Measurements from ENCODE around the gene SPC25.

SPC25 gene

DNA sequence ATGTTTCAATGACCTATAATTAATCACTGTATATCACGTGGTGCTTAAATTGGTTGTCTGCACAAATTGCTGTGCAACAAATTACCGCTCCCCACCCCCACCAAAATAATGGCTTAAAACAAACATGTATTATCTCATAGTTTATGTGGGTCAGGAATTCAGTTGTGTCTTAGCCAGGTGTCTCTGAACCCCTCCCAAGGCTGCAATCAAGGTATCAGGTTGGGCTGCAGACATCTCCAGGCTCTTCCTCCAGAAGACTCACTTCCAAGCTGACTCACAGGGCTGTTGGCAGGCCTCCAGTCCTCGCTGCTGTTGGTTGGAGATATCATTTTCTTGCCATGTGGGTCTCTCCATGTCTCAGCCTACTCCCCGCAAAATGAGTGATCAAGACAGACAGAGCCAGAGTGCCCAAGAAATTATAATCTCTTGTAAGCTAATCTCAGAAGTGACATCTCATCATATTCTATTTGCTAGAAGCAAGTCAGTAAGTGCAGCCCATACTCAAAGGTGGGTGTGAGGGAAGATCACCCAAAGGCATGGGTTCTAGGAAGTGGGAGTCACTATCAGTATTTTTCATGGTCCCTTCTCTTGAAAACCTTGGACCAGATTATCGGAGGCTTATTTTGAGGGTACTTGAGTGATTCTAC is 38.4 kb downstream of the SPC25 start:
- H3K36me3 ChIP-seq (ENCODE audit: control insufficient read depth, insufficient read depth, low read length), result no peaks in the 10 kb centered on the region
- no peaks in the 10 kb centered on the region for H3K9me3 ChIP-seq (ENCODE audit: control insufficient read depth, low read length)
- 93 to 96% methylated on average over 5 of the region's 5 CpGs for WGBS, 2 experiments
- H3K27me3 ChIP-seq (ENCODE audit: control insufficient read depth, insufficient read depth, low read length, poor library complexity, severe bottlenecking), result no peaks in the 10 kb centered on the region
- H3K27ac ChIP-seq (ENCODE audit: insufficient read depth, low read depth, low read length, poor library complexity, severe bottlenecking), result no peak overlapping the region
- no peak overlapping the region for H3K4me3 ChIP-seq (ENCODE audit: insufficient read depth, low read depth, low read length)
- H3K4me1 ChIP-seq (ENCODE audit: control insufficient read depth, insufficient read depth, low read length), result no peaks in the 10 kb centered on the region

DNA sequence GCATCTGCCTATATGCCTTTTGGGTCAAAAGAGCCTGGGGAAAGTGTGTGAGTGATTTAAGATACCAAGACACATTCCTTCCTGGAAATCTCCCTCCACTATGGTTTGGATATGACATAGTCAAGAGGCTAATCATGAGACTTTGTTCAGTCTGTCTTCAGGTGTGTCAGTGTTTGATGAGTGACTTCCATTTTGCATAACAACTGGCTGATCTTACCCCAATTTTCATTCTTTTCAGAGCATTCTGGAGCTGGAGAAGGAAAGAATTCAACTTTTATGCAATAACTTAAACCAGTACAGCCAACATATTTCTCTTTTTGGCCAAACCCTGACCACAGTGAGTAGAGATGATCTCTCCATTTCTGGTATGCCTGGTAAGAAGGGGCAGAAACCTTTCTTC is 39.4 kb downstream of the SPC25 start:
- Histone ChIP-seq H3K9me3 (ENCODE audit: control insufficient read depth, low read length) (no peaks in the 10 kb centered on the region), H3K27me3 (ENCODE audit: control insufficient read depth, insufficient read depth, low read length, poor library complexity, severe bottlenecking) (no peaks in the 10 kb centered on the region)

DNA sequence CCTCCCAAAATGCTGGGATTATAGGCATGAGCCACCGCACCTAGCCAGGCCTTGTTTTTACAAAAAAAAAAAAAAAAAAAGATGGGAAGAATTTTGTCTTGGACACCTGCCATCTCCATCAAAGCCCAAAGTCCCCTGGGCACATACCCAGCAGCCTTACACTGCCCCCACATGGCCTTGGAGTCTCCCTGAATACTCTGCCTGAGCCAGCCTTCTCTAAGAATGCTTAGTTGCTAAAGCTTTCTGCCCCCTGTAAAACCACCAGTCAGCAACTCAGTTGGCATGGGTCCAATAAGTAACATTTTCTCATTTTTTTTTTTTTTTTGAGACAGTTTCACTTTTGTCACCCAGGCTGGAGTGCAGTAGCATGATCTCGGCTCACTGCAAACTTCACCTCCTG is 40.6 kb downstream of the SPC25 start:
- no peaks in the 10 kb centered on the region for H3K9me3 ChIP-seq (ENCODE audit: control insufficient read depth, low read length)
- H3K27ac ChIP-seq (ENCODE audit: insufficient read depth, low read depth, low read length, poor library complexity, severe bottlenecking), result no peak overlapping the region
- no peak overlapping the region for H3K4me3 ChIP-seq (ENCODE audit: insufficient read depth, low read depth, low read length)
- no peaks in the 10 kb centered on the region for H3K36me3 ChIP-seq (ENCODE audit: control insufficient read depth, insufficient read depth, low read length)
- H3K4me1 ChIP-seq (ENCODE audit: control insufficient read depth, insufficient read depth, low read length), result no peaks in the 10 kb centered on the region
- no peaks in the 10 kb centered on the region for H3K27me3 ChIP-seq (ENCODE audit: control insufficient read depth, insufficient read depth, low read length, poor library complexity, severe bottlenecking)
- 80 to 97% methylated on average over 2 of the region's 2 CpGs for WGBS, 2 experiments

More for the DNA sequence above, 39.4 kb downstream of the SPC25 start:
- H3K4me3 ChIP-seq (ENCODE audit: insufficient read depth, low read depth, low read length), result no peak overlapping the region
- no peak overlapping the region for H3K27ac ChIP-seq (ENCODE audit: insufficient read depth, low read depth, low read length, poor library complexity, severe bottlenecking)
- H3K36me3 ChIP-seq (ENCODE audit: control insufficient read depth, insufficient read depth, low read length), result no peaks in the 10 kb centered on the region
- no peaks in the 10 kb centered on the region for H3K4me1 ChIP-seq (ENCODE audit: control insufficient read depth, insufficient read depth, low read length)

DNA sequence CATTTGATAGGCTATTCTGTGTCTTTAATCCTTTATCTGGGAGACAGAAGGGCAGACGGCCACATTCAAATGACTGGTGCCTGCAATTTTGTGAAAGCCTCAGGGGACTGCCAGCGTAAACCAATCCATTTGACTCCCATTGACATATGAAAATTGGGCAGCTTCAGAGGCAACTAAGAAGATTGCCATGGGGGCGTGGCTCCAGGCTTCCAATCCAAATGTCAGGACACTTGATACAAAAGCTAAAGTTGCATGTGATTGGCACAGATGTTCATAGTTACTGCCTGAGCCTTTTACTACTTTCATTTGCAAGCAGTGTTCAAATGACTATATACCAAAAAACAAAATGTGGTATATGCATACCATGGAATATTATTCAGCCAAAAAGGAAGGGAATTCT is 42.0 kb downstream of the SPC25 start:
- H3K4me1 ChIP-seq (ENCODE audit: control insufficient read depth, insufficient read depth, low read length), result no peaks in the 10 kb centered on the region
- WGBS, 2 experiments, result 76 to 79% methylated on average over 3 of the region's 3 CpGs
- H3K36me3 ChIP-seq (ENCODE audit: control insufficient read depth, insufficient read depth, low read length), result no peaks in the 10 kb centered on the region

DNA sequence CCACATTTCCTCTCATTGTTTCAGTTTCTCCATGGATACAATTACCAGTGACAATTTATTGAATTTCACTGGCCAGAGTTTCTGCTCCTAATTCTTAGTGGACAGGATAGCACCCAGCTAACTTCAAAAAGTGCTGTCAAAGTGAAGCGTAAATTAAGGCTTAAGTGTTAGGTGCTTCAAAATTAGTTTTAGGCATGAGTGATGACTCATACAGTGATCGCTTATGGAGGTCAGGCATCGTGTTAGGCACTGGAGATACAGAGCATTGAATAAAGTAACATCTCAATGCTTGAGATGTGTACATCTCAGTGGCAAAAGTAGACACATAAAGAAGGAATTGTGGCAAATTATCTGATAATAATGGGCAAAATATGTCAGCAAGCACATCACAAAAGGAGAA is 47.0 kb downstream of the SPC25 start:
- Histone ChIP-seq H3K4me1 (ENCODE audit: control insufficient read depth, insufficient read depth, low read length) (no peaks in the 10 kb centered on the region), H3K27ac (ENCODE audit: insufficient read depth, low read depth, low read length, poor library complexity, severe bottlenecking) (no peak overlapping the region), H3K9me3 (ENCODE audit: control insufficient read depth, low read length) (no peaks in the 10 kb centered on the region), H3K27me3 (ENCODE audit: control insufficient read depth, insufficient read depth, low read length, poor library complexity, severe bottlenecking) (no peaks in the 10 kb centered on the region), H3K4me3 (ENCODE audit: insufficient read depth, low read depth, low read length) (no peak overlapping the region), H3K36me3 (ENCODE audit: control insufficient read depth, insufficient read depth, low read length) (no peaks in the 10 kb centered on the region)
- 97% methylated on average over 3 of the region's 3 CpGs for WGBS, 2 experiments

More for the DNA sequence above, 42.0 kb downstream of the SPC25 start:
- H3K9me3 ChIP-seq (ENCODE audit: control insufficient read depth, low read length), result no peaks in the 10 kb centered on the region
- H3K27me3 ChIP-seq (ENCODE audit: control insufficient read depth, insufficient read depth, low read length, poor library complexity, severe bottlenecking), result no peaks in the 10 kb centered on the region
- H3K4me3 ChIP-seq (ENCODE audit: insufficient read depth, low read depth, low read length), result no peak overlapping the region
- H3K27ac ChIP-seq (ENCODE audit: insufficient read depth, low read depth, low read length, poor library complexity, severe bottlenecking), result no peak overlapping the region

DNA sequence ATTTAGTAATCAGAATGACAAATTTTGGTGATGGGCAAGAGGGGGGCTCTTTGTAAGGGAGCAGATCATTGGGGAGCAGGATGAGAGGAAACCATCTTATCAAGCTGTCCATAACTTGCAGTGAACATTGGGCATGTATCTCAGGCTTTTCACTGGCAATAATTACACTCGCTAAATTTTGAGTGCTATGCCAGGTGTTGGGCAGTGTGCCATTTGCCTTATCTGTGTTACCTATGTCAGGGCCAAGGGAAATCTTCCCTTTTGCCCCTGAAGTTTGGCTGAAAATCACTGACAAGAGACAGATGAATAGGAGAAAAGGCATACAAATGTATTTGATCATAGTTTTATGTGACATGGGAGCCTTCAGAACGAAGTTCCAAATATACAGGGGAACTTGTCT is 48.8 kb downstream of the SPC25 start:
- no peak overlapping the region for H3K4me3 ChIP-seq (ENCODE audit: insufficient read depth, low read depth, low read length)
- no peaks in the 10 kb centered on the region for H3K9me3 ChIP-seq (ENCODE audit: control insufficient read depth, low read length)
- H3K27me3 ChIP-seq (ENCODE audit: control insufficient read depth, insufficient read depth, low read length, poor library complexity, severe bottlenecking), result no peaks in the 10 kb centered on the region
- H3K27ac ChIP-seq (ENCODE audit: insufficient read depth, low read depth, low read length, poor library complexity, severe bottlenecking), result no peak overlapping the region
- H3K36me3 ChIP-seq (ENCODE audit: control insufficient read depth, insufficient read depth, low read length), result no peaks in the 10 kb centered on the region
- WGBS, 2 experiments, result 96 to 98% methylated on average over 2 of the region's 2 CpGs
- H3K4me1 ChIP-seq (ENCODE audit: control insufficient read depth, insufficient read depth, low read length), result no peaks in the 10 kb centered on the region

DNA sequence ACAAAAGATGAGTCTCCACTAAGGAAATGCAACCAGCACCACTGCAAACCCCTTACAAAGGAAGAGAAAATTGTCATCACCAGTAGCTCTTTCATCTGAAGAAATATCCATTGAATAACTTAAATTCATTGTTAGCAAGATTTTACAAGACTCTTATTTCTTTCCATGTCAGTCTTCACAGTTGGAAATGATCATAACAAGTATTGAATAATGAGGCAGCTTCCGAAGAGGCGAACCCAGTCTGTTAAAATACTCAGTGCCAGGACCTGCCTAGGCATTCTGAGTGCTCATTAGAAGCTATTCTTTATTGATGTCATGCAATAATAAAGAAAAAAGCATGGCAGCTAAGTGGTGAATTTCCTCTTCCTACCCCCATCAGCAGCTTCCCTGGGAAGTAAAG is 54.3 kb downstream of the SPC25 start:
- WGBS, 2 experiments, result 92 to 95% methylated on average over 2 of the region's 2 CpGs
- H3K9me3 ChIP-seq (ENCODE audit: control insufficient read depth, low read length), result no peaks in the 10 kb centered on the region
- no peak overlapping the region for H3K4me3 ChIP-seq (ENCODE audit: insufficient read depth, low read depth, low read length)
- no peaks in the 10 kb centered on the region for H3K36me3 ChIP-seq (ENCODE audit: control insufficient read depth, insufficient read depth, low read length)
- H3K27me3 ChIP-seq (ENCODE audit: control insufficient read depth, insufficient read depth, low read length, poor library complexity, severe bottlenecking), result no peaks in the 10 kb centered on the region
- H3K4me1 ChIP-seq (ENCODE audit: control insufficient read depth, insufficient read depth, low read length), result no peaks in the 10 kb centered on the region
- no peak overlapping the region for H3K27ac ChIP-seq (ENCODE audit: insufficient read depth, low read depth, low read length, poor library complexity, severe bottlenecking)

DNA sequence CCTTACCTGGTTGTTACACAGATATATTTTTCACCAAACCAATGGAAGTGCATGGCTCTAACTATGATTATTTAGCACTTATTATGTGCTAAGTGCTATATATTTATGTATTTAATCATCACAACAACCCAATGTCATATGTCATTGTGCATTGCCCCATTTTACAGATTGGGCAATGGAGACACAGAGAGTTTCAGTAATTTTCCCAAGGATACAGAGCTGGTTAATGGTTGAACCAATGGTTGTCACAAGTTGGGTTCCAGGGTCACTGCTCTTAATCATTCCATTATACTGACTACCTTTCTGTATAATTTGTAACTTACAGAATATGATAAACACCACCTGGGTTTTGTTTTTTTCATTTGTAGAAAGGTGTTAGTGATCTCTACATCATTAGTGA is 58.6 kb downstream of the SPC25 start:
- Histone ChIP-seq H3K4me3 (ENCODE audit: insufficient read depth, low read depth, low read length) (no peak overlapping the region), H3K4me1 (ENCODE audit: control insufficient read depth, insufficient read depth, low read length) (no peaks in the 10 kb centered on the region), H3K27me3 (ENCODE audit: control insufficient read depth, insufficient read depth, low read length, poor library complexity, severe bottlenecking) (no peaks in the 10 kb centered on the region), H3K27ac (ENCODE audit: insufficient read depth, low read depth, low read length, poor library complexity, severe bottlenecking) (no peak overlapping the region), H3K36me3 (ENCODE audit: control insufficient read depth, insufficient read depth, low read length) (no peaks in the 10 kb centered on the region), H3K9me3 (ENCODE audit: control insufficient read depth, low read length) (no peaks in the 10 kb centered on the region)

DNA sequence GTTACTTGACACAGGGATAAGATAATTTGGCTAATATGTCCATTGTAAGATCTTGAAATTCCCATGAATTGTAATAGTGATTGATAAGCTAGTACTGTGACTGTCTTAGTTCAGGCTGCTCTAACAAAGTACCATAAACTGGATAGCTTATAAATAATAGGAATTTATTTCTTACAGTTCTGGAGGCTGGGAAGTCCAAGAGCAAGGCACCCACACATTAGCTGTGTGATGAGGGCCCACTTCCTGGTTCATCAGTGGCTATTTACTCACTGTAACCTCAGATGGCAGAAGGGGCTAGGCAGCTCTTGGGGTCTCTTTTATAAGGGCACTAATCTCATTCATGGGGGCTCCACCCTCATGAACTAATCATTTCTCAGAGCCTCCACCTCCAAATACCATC is 59.3 kb downstream of the SPC25 start:
- no peaks in the 10 kb centered on the region for H3K36me3 ChIP-seq (ENCODE audit: control insufficient read depth, insufficient read depth, low read length)
- H3K9me3 ChIP-seq (ENCODE audit: control insufficient read depth, low read length), result no peaks in the 10 kb centered on the region
- H3K27ac ChIP-seq (ENCODE audit: insufficient read depth, low read depth, low read length, poor library complexity, severe bottlenecking), result no peak overlapping the region
- no peaks in the 10 kb centered on the region for H3K27me3 ChIP-seq (ENCODE audit: control insufficient read depth, insufficient read depth, low read length, poor library complexity, severe bottlenecking)
- H3K4me1 ChIP-seq (ENCODE audit: control insufficient read depth, insufficient read depth, low read length), result no peaks in the 10 kb centered on the region
- no peak overlapping the region for H3K4me3 ChIP-seq (ENCODE audit: insufficient read depth, low read depth, low read length)

DNA sequence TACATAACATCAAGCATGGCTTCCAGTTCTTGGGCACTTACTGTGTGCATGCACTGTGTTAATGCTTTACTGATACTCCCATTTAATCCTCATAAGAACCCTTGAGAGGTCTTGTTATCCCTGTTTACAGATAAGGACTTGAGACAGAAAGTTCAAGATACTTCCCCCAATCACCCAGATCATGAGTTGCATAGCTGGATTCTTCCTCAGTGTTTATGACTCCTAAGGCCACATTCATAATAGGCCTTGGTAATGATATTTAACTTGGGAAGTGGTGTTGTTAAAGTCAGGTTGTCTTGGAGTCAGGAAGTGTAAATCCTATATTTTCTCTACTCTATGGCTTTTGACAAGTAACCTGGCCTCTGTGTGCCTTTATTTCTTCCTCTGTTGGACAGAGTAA is 65.1 kb downstream of the SPC25 start:
- Histone ChIP-seq H3K36me3 (ENCODE audit: control insufficient read depth, insufficient read depth, low read length) (no peaks in the 10 kb centered on the region), H3K4me1 (ENCODE audit: control insufficient read depth, insufficient read depth, low read length) (no peaks in the 10 kb centered on the region), H3K27me3 (ENCODE audit: control insufficient read depth, insufficient read depth, low read length, poor library complexity, severe bottlenecking) (no peaks in the 10 kb centered on the region), H3K27ac (ENCODE audit: insufficient read depth, low read depth, low read length, poor library complexity, severe bottlenecking) (no peak overlapping the region), H3K9me3 (ENCODE audit: control insufficient read depth, low read length) (no peaks in the 10 kb centered on the region), H3K4me3 (ENCODE audit: insufficient read depth, low read depth, low read length) (no peak overlapping the region)

DNA sequence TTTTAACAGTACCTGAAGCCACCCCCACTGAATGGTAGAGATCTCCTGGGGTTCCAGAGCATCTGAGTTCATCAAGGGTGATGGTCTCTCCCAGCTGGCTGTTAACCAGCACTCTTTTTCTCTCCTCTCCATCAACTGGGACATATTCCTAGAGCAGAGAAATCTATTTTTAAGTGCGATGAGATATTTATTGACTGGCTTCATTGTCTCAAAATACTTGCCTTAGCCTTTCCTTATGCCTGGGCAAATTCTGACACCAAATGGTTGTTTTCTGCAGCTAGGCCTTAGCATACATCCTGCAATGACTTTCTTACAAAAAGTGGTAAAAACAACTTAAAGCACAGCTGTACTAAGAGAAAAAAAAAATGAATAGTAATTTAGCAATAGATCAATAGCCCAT is 68.2 kb downstream of the SPC25 start:
- WGBS, 2 experiments, result 96 to 97% methylated on average over 1 of the region's 1 CpG
- H3K9me3 ChIP-seq (ENCODE audit: control insufficient read depth, low read length), result no peaks in the 10 kb centered on the region
- peaks cover 12% of the 10 kb centered on the region for H3K4me1 ChIP-seq (ENCODE audit: control insufficient read depth, insufficient read depth, low read length)
- no peaks in the 10 kb centered on the region for H3K36me3 ChIP-seq (ENCODE audit: control insufficient read depth, insufficient read depth, low read length)
- no peak overlapping the region for H3K4me3 ChIP-seq (ENCODE audit: insufficient read depth, low read depth, low read length)
- no peak overlapping the region for H3K27ac ChIP-seq (ENCODE audit: insufficient read depth, low read depth, low read length, poor library complexity, severe bottlenecking)
- no peaks in the 10 kb centered on the region for H3K27me3 ChIP-seq (ENCODE audit: control insufficient read depth, insufficient read depth, low read length, poor library complexity, severe bottlenecking)
